HG03565 (cell line): Measurements from ENCODE around the gene TACR1.
"Not testable (repeated sequence)": the region's sequence is repeated elsewhere in the genome, so short reads cannot be mapped to it uniquely, and the experiment has no call there.

Source experiments
- ATAC-seq: cut with Tn5 transposase; IDR thresholded peaks from one replicate; pipeline ENCODE4 v1.9.1; 2021; ENCODE audit warnings: mild to moderate bottlenecking, moderate library complexity; ENCODE audit not compliant: unreplicated experiment

The TACR1 gene

DNA sequence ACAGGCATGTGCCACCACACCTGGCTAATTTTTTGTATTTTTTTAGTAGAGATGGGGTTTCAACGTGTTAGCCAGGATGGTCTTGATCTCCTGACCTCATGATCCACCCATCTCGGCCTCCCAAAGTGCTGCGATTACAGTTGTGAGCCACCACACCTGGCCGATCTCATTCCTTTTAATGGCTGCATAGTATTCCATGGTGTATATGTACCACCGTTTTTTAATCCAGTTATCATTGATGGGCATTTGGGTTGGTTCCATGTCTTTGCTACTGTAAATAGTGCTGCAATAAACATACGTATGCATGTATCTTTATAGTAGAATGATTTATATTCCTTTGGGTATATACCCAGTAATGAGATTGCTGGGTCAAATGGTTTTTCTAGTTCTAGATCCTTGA lies 51.4 kb downstream of the TACR1 start:
- not testable (repeated sequence) for ATAC-seq

DNA sequence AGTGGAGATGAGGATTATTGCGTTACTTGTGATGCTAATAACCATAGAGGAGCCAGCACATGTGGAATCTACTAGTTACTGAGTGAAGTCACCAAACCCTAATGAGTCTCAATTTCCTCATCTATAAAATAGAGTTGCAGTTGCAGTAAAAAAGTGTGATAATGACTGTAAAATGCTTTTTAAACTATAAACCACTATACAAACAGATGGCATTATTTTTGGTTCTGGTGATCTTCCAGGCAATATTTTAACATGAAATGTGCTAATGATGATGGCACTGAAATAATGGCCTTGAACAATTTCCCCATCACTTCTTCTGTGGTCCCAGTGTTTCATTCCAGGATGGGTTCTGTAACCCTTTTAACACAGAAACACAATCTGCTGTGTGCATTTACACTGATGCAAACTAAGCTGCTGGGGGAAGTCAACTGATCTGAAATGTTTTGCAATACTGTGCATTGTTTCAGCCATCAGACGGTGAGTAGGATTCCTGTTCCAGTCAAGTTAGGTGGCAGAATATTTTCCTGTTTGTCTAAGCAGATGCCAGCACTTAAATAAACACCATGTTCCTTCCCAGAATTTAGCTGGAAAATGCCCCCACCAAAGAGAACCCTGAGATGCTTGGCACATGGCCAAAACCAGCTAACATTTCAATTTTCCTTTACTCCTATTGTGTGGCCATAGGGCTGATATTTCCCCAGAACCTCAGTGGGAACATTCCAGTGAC lies 52.6 kb downstream of the TACR1 start:
- no peak for ATAC-seq

DNA sequence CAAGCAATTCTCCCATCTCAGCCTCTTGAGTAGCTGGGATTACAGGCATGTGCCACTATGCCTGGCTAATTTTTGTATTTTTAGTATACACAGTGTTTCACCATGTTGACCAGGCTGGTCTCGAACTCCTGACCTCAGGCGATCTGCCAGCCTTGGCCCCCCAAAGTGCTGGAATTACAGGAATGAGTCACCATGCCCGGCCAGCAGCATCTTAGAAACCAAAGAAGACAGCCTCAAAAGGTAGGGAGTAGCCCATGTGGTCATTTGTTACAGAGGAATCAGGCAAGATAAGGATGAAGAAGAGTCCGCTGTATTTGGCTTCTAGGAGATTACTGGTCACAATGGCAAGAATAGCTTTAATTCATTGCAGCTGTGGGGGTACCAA lies 53.1 kb downstream of the TACR1 start:
- ATAC-seq = not testable (repeated sequence)

DNA sequence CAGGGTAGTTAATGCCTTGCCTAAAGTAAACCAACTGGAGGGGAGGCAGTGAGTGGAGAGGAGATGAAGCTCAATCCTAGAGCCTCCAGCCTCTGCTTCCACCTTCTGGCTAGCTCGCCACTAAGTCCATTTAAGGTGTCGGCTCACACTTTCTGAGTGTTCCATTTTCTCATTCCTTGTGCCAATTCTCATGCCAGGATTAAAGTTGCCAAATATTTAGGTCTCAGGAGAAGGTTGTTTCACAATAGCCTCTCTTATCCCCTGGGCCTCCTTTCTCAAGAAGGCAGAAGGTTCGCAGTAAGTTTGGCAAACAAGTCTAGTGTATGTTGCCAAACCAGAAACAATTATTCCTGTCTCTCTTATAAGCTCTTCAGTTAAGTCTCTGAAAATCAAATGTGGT lies 57.2 kb downstream of the TACR1 start:
- no peak for ATAC-seq

DNA sequence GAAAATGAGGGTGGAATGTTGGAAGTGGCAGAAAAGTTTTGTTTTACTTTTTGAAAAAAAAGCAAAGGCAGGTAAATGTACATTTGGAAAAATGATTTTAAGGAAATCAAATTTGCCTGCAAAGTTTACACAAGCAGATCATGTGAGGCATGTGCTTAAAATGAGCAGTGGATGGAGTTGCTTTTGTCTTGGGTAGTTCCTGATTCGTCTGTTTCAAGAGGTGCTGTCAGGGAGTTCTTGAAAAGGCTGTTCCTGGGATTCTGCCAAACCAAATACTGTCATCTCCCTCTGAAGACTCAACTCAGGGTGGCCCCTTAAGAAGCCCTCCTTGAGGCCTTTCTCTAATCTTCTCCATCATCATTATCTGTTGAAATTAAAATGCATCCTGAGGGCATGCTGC lies 59.0 kb downstream of the TACR1 start:
- ATAC-seq = no peak

DNA sequence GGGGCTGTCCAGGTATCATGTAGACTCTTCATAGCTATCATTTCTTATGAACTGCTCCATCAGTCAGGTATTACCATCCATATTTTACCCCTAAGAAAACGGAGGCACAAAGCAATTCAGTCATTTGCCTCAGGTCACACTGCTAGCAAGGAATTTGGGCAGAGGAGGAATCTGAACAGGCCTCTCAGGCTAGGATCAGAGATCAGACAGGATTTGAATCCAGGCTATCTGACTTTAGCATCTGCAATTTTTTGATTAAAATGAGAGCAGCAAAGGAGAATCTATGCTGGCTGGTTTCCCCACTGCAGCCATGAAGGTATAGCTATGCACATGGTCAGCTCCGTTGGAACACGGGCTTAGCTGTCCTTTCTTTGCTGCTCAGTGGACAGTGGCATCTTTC lies 60.1 kb downstream of the TACR1 start:
- ATAC-seq = no peak

DNA sequence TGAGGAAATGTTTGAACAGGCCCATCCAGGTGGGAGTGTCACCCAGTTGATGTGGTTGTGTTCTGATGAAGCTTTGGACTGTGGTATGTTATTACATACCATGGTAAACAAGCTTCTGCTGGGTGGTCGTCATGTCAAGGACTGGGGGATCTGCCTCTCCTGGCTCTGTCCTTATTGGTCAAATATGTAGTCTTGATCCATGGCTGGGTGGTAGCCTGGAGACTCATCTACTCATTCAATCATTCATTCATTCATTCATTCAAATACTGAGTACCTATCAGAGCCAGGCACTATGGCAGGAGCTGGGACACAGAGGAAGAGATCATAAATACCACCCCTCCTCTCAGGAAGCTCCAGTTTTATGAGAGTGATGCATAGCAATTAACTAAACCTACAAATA lies 60.8 kb downstream of the TACR1 start:
- no peak for ATAC-seq

DNA sequence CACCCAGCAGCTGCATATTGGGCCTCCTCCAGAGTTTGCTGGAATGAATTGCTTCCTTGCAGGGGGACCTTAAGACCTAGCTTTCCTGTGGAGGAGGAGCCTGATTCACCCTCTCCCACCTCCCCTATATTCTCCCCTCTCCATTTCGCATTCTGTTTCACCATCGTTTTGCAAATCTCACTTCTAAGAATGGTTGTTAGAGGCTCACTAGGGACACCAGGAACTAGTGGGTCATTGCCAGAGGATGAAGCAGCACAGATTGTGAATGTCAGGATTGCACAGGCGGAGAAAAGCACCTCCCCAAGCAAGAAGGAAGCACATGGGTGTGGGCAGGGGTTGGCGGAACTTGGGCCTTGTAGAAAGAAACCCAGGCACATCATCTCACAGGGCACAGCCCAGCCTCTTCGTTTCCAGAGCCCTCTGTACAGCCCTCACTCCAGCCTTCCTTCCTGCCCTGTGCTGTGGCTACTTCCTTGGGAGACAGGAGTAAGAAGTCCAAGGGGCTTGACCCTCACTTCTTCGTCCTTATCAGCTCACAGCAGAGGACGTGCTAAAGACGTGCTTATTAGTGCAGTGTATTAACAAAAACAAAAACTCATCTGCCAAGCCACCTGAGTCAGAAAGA lies 63.4 kb downstream of the TACR1 start:
- no peak for ATAC-seq

DNA sequence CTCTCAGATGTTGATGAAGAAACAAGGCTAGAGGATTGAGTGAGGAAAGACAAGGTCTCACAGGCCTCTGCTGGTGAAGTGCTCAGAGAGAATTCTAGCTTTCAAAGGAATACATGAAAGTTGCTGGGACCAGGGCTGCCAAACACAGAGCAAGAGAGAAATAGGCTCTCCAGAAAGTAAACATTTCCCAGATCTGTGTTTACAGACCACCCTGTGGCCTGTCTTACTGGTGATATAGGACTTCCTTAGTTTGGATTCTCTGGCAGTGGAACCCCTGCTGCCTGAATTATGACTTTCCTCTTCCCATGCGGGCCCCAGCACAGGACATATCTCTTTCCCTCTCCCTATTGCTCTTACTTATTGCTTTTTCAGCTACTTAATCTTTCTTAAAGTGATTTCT lies 64.5 kb downstream of the TACR1 start:
- no peak for ATAC-seq

DNA sequence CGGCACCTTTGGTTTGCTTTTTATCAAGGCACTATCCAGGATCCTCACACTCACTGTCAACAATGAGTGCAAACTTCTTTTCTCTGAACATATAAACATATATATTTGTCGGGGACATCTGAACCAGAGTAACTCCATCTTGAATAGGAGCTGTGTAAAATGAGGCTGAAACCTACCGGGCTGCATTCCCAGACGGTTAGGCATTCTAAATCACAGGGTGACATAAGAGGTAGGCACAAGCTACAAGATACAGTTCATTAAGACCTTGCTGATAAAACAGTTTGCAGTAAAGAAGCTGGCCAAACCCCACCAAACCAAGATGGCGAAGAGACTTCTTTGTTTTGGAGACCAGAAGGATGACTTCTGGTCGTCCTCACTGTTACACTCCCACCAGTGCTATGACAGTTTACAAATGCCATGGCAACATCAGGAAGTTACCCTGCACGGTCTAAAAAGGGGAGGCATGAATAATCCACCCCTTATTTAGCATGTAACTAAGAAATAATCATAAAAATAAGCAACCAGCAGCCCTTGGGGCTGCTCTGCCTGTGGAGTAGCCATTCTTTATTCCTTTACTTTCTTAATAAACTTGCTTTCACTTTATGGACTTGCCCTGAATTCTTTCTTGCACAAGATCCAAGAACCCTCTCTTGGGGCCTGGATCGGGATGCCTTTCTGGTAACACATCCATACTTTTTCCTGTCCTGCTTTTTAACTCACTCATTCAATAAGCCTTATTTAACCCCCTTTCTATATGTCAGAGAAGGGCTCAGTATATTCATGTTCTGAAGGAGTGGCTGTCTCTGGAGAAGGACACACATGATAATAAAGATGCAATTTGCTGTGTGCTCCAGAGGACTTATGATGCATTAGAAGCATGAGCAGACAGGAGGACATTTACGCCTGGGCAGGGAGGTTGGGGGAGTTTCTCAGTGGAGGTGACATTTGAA lies 65.4 kb downstream of the TACR1 start:
- ATAC-seq = no peak

DNA sequence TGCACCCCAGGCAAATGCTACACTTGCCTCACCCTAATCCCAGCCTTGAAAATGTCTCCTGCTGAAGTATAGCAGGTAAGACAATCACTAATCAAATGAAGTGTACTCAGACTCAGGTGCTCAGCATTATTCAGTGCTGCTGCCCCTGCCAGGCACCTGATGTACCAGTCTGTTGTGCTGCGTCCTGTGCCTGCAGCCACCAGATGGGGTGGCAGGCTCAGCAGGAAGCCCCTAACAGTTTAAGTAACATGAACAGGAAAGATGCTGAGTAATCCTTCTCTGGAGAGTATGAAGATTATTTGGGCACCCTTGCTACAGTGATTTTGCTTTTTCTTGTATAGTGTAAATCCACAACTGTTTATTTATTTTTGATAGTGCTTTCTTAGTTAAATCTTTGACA lies 69.1 kb downstream of the TACR1 start:
- no peak for ATAC-seq

DNA sequence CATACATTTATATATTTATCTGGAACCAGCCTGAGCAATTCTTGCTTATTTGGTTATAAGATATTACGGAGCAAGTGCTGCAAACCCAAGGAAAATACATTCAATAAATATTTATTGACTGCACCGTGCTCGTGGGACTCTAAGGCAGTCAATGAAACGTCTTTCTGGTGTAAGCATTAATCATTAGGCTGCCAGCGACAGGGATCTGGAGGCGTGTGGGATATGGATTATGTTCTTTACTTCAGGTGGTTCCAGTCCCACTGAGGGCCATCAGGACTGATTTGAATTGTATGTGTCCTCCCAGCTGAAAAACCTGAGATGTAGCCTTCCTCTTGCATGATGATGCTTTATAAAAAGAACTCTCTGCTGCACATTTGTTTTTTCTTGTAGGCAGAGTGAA lies 75.4 kb downstream of the TACR1 start:
- no peak for ATAC-seq

DNA sequence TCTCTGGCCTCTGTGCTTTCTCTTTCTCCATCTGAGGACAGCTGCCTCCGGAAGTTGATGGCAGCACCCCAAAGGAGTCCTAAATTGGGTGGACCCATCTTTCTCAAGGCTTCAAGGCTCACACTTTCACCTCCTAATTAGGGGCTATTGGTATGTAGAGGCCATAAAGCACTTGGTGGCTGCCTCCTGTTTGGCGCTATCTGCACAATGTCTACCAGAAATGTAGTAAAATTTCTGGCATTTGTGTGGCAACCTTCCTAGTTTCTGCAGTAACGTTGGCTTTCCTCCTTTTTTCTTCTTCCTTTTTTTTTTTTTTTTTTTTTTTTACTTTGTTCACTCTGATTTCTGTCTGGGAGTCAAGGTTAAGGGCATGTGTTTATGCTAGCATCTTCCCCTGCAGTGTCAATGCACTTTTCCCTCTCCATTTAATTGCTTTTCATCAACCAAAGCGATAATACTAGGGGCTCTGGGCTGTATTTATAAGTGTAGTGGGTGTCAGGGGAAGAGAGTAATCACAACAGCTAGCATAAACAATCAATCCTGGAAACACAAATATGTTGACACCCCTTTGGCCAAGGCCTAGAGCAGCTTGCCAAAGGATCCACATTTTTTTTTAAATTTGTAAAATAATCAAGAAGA lies 86.0 kb downstream of the TACR1 start:
- ATAC-seq = no peak

DNA sequence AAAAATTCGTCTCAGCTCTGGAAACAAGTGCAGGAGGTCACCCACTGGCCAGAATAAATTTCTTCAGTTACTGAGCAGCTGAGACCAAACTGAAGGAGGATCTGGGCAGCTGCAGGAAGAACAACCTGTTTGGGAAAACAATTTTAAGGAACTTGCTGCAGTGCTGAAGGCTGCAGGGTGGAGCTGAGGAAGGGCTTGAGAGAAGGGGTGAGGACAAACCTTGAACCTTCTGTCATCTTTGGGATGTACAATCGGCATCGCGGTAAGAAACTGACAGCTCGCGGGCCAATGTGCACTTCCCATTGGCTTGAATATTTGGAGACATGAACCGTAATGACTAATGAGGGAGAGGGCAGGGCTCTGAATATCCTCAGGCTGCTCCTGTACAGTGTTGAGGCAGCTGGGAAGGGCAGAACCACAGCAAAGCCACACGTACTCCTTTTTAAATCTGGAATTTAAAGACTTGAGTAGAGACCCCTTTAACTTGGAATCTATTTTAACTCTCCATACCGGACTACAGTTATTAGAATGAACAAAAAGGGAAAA lies 90.3 kb downstream of the TACR1 start:
- no peak for ATAC-seq

DNA sequence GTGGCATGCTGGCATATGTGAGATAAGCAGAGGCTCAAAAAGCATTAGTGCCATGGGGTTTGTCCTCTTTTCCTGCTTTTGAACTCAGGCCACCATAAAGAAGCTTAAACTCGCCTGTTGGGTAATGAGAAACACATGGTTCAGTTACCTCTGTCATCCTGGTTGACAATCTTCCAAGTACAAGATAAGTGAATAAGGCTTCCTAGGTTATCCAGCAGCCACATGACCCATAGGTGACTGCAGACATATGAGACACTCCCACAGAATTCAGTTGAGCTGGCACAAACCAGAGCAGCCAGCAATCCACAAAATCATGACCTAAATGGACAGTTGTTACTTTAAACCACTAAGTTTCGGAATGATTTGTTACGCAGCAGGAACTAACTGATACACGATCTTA lies 97.3 kb downstream of the TACR1 start:
- ATAC-seq = no peak

DNA sequence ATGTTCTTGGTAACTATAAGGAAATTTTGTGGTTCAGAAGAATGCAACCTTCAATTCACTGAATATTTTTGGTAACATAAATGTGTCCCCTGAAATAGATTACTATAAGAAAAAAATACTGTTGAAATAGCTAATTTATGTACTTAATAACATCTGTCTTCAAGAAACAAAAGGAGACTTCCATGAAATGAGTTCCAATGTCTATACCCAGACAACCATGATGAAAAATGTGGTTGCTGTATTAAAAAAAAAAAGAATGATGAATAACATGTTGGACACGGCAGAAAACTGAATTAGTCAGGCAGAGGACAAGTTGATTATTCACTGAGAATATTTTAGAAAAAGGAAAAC lies 98.5 kb downstream of the TACR1 start:
- no peak for ATAC-seq

DNA sequence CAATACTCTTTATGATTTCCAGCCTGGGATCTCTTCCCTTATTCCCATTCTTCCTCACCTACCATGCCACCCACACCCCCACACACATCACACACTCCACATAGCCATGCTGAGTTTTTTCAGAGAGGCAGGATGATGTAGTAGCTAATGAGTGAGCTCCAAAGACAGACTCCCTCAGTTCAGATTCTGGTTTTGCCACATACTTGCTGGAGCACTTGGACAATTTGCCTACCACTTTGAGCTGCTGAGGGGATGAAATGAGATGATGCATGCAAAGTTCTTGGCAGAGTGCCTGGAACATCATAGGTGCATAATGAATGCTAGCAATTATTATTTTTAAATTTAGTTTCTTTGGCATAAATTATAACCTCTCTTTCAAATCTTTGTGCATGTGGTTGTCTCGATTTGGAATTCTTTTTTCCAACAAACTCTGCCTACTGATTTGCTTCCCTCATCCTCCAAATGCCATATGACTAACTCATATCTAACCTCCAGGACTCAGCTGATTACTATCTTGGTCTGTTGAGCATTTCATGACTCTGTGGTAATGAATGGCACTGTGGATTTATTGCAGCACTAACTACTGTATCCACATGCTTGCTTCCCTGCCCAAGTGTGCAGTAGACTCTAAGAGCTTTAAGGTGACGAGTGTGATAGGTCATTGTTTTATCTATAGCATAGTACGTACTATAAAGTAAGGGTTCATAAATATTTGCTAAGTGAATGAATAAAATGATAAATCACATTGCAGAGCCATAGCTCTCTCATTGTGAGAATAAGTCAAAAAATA lies 99.1 kb downstream of the TACR1 start:
- no peak for ATAC-seq

DNA sequence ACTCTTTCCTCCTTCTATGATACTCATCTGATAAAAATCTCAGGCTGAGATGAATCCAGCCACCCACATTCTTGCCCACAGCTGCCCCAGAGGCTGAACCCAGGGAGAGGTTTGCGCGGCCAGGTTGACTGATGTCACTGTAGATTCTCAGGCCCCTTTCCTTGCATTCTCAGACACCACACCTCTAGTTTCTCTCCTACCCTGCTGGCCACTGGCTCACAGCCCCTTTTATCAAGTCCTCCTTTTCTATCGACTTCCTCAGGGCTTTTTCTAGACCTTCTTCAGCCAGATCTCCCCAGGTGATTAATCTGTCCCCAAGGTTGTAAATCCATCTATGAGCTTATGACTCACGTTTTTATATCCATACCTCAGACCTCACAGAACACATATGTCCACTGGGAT lies 99.8 kb downstream of the TACR1 start:
- ATAC-seq = no peak

DNA sequence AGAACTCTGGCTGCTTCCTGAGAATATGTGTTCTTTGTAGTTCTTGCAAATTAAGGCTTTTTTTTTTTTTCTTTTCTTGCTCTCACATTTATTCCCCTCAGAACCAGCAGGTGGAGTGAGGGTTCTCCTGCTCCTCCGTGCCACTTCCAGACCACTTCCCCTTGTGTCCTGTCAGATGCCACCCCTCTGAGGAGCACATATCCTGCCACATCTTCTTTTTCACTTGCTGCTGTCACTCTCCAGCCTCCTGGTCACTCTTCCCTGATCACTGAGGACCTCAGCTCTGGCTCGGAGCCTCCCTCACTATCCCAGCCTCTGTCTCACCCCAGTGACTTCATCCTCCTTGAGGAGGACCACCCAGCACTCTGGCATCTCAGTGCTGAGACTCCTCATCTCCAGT lies 100.5 kb downstream of the TACR1 start:
- no peak for ATAC-seq

DNA sequence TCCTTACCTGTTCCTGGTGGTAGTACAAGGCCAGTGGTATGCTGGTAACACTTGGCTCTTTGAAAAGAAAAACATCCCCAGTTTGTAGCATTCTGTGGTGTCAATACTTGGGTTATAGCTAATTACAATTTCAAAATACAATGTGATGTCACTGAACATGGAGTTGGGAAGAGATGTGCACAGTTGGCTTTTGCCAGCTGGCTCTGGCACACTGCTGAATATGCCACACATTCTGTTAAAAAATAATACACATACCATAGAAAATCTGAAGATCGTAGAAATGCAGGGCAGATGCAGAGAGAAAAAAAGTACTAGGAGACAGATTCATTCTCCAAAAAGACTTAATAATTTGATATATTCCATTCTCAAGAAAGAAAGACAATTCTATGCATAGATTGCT lies 101.5 kb downstream of the TACR1 start:
- ATAC-seq = no peak
